T-helper 22 cell (primary cell): ENCODE data around the gene TUBA4A.
"Not testable (repeated sequence)": the region's sequence is repeated elsewhere in the genome, so short reads cannot be mapped to it uniquely, and the experiment has no call there.

ENCODE experiments used
- DNase-seq: peaks from one replicate; pipeline ENCODE4 v3.0.0-alpha.2; 2020; ENCODE audit warnings: low read depth

The TUBA4A gene

GRCh38 chr2:219253753-219254589 lies at the start of gene TUBA4A:
Gene TUBA4A (minus strand): TSS chr2:219253918. CDS start chr2:219253858, 60 bp downstream.
- DNase-seq: peak; percentile 85

DNA sequence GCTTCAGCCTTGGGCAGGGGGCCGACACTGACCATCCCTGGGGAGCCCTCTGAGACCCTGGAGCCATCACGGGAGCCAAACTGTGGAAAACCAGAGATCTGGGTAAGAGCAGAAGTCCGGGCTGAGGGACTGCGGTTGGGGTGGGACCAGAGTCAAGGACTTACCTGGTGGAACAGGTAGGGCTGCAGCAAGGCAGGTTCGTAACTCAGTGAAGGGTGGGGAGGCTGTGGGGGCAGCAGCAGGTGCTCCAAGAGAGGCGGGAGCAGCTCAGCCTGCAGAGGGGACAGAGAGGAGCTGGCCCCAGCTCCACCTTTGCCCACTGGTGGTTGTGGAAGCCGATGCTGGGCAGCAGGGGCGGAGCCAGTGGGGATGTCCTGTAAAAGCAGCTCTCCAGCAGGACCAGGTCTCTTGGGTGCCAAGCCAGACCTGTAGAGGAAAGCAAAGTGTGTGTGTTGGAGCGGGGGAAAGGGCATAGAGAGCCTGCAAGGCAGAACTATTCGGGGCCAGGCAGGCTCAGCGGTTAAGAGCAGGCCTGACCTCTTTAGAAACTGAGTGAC lies 48.8 kb upstream of the TUBA4A start:
- no peak for DNase-seq

DNA sequence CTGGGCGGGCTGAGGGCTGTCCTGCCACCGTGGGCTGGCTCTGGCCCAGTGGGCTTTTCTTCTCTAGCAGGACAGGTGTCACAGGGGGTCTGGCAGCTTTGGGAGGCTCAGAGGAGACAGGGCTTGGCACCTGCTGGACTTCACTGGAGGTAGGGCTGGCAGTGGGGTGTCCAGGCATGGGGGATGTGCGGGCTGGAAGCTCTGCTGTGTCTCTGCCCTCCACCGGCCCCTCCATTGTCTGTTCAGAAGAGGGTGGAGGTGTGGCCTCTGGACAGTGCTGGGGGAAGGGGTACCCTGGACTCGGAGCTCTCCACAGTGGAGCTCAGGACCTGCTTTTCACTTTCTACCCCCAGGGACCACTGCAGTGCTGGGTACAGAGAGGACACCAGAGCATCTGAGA lies 46.3 kb upstream of the TUBA4A start:
- no peak for DNase-seq

DNA sequence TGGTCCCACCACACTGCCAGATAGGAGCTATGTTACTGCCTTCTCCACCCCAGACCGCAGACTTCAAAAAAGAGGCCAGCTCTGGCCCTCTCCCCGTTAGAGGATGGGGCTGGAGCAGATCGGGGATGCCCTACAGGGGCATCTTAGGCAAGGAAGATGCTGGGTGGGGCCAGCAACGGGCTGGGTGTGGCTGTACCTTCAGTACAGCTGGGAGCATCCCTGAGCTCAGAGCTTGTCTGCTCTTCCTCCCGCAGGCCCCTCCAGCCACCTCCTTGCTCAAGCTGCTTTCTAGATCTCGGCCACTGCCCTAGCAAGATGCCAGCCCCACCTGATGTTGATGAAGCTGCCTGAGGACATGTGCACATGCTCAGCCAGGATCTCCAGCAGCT lies 45.6 kb upstream of the TUBA4A start:
- DNase-seq: no peak

DNA sequence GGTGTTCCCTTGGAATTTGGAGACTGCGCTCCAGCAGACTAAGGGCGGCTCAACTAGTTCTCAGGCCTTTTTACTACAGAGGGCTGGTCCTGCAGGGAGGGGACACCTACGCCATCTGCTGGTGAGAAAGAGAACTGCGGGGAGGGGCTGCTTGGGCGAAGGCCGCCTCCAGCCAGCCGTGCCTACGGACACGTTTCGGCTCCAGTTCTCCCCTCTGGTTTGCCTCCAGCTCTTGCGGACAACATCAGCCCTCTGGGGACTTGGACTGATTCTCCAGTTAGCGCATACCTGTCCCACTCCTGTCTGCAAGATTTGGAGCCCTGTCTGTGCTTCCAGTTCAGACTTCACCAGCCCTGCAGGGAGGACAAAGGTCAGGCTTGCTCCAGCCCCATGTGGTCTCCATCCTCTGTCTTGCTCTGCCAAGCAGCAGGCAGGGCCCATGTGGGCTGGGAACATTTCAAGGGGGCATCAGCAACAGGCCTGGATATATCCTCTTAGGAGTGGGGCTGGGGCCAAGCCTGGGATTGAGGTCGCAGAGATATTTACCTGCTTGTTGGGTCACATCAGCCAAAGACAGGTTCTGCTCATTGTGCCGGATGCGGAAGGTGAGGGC lies 45.1 kb upstream of the TUBA4A start:
- DNase-seq: peak; percentile 61

GRCh38 chr2:219297766-219298456 lies 44.2 kb upstream of the TUBA4A start:
- DNase-seq: no peak

- DNase-seq: no peak
Observed at GRCh38 chr2:219296631-219297391, 43.1 kb upstream of the TUBA4A start.

DNA sequence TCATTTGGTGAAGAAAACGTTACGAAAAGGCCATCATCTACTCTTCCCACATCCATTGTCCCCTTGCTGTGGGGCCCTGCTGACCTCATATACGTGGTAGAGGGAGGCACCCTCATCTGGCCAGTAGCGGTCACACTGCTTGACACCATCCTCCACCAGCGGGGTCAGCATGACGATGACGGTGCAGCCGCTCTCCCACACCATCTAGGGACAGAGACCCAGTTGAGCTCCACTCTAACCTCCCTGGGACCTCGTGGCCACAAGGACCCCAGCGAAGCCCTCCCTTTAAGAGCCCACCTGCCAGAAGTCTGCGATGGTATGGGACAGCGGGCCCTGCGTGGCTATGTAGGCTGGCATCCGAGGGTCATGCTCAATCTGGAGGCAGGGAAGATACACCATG lies 42.4 kb upstream of the TUBA4A start:
- no peak for DNase-seq

- peak; percentile 72 for DNase-seq
Observed at GRCh38 chr2:219294356-219295351, 40.9 kb upstream of the TUBA4A start.

GRCh38 chr2:219293736-219294231 lies 40.1 kb upstream of the TUBA4A start:
- no peak for DNase-seq

DNA sequence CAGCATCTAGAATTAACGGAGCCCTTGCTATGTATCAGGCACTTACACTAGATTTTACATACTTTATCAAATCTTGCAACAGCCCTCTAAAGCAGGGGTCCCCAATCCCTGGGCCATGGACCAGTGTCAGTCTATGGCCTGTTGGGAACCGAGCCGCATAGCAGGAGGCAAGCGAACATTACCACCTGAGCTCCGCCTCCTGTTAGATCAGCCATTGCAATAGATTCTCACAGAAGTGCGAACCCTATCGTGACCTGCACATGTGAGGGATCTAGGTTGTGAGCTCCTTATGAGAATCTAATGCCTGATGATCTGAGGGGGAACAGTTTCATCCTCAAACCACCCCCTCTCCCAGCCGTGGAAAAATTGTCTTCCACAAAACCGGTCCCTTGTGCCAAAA lies 38.9 kb upstream of the TUBA4A start:
- DNase-seq: no peak

GRCh38 chr2:219291910-219292490 lies 38.3 kb upstream of the TUBA4A start:
- DNase-seq: no peak

DNA sequence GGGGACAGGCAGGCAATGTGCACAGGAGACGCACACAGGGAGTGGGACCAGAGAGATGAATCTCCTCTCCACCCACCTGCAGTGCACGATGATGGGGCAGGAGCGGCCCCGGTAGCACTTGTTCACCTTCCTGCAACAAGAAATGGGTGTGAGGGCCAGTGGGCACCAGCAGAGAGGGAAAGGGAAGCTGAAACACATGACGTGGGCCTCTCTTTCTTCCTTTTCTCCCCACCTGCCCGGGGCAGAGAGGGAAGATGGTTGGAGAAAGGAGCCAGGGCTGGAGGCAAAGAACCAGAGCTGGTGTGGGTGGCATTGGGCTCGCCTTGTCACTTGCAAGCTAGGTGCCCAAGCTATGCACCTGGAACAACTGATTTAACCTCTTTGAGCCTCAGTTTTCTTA lies 37.7 kb upstream of the TUBA4A start:
- no peak for DNase-seq

GRCh38 chr2:219290381-219291171 lies 36.9 kb upstream of the TUBA4A start:
- DNase-seq: no peak

DNA sequence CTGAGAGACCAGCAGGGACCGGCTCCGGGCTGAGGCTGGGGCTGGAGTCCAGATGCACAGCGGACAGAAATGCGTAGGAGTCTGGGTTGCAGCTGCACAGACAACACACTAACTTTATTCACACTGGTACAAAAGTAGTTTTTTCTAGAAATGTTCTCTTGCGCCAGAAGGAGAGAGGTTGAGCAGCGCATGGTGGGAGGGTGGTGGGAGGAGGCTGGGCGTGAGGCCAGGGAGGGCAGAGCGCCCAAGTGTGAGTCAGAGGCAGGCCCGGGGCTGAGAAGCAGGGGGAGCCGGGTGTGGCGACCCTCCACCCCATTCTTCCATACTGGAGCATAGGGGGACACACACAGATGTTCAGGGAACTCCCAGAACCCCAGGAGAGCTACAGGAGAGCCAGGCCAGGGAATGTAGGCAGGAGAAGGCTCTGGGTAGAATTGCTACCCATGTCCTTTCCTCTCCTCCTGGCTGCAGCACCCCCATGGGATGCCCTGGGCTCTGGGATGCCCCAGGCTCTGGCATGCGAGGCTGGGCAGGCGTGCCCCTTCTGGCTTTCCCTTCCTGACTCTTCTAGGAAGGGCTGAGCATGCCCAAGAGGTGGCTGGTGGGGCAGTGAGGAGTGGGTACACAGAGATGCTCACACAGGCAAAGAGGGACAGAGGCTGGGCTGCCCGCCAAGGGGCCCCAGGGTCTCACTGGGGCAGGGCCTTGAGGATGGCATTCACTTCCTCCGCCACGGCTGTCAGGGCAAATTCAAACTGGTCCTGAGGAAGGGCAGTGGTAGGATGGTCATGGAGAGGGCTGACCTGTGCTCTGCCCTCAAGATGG lies 36.0 kb upstream of the TUBA4A start:
- DNase-seq: no peak

- no peak for DNase-seq
Observed at GRCh38 chr2:219289195-219289536, 35.4 kb upstream of the TUBA4A start.

- no peak for DNase-seq
Observed at GRCh38 chr2:219287580-219288265, 34.0 kb upstream of the TUBA4A start.

GRCh38 chr2:219287116-219287440 lies 33.4 kb upstream of the TUBA4A start:
- not testable (repeated sequence) for DNase-seq
